Fibroblast of lung (primary cell): ENCODE data around the gene RAPGEF6.

Experiments used
- EZH2 ChIP-seq: IDR thresholded peaks from 2 replicates; pipeline ENCODE4 v1.5.1; 2012; ENCODE audit warnings: low read length, control low read depth, mild to moderate bottlenecking; ENCODE audit errors: missing control alignments
- TF ChIP-seq, protein P1 (sequence below), 2 donors: IDR thresholded peaks in 1 of 2; conservative IDR thresholded peaks in 1 of 2; 1 replicate in 1 of 2; 2 replicates in 1 of 2; pipeline ENCODE4 v1.5.1; 2011 to 2012; ENCODE audit warnings: low read length in 2 of 2, control low read depth in 1 of 2, inconsistent platforms in 1 of 2, low read depth in 1 of 2, mild to moderate bottlenecking in 1 of 2

DNA sequence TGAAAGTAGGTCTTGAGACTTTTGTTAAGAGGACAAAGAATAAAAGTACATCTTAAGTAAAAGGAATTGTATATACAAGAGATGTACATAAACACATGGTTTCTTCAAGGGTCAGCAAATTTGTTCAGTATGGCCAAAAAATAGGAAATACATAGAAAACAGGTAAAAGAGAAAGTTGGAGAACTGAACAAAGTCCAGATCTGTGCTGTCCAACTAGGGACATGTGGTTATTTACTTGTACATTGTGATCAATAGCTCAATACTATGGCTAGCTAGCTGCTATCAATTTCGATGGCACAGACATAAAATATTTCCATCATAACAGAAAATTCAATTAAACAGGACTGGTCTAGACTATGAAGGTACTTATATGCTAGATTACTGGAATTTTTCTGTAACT is 92.3 kb downstream of the RAPGEF6 start:
- TF ChIP-seq, protein P1, sequence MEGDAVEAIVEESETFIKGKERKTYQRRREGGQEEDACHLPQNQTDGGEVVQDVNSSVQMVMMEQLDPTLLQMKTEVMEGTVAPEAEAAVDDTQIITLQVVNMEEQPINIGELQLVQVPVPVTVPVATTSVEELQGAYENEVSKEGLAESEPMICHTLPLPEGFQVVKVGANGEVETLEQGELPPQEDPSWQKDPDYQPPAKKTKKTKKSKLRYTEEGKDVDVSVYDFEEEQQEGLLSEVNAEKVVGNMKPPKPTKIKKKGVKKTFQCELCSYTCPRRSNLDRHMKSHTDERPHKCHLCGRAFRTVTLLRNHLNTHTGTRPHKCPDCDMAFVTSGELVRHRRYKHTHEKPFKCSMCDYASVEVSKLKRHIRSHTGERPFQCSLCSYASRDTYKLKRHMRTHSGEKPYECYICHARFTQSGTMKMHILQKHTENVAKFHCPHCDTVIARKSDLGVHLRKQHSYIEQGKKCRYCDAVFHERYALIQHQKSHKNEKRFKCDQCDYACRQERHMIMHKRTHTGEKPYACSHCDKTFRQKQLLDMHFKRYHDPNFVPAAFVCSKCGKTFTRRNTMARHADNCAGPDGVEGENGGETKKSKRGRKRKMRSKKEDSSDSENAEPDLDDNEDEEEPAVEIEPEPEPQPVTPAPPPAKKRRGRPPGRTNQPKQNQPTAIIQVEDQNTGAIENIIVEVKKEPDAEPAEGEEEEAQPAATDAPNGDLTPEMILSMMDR (conservative IDR thresholded peaks at IDR 0.05 in 1 of 2, IDR thresholded peaks at IDR 0.05 in 1 of 2; ENCODE audit: low read depth in 1 of 2, low read length in 2 of 2): no peak
- TF ChIP-seq EZH2: no peak
